Naive thymus-derived CD4-positive, alpha-beta T cell (primary cell): ENCODE results near the gene JPH2. TPM values are rescaled to one million over a fixed set of nuclear protein-coding genes. Genes with fewer than 3 reads are reported as not detected.
A peak's percentile ranks its signal among the peaks of the same experiment; 100 is the strongest.

Experiments
- ATAC-seq: fragments of 150-1000 bp; cut with Tn5 transposase; 2 replicates; pipeline ENCODE4 v1.10.0; 2021; ENCODE audit warnings: mild to moderate bottlenecking, moderate library complexity
- CTCF ChIA-PET: fragments of 350-600 bp; sonication (Branson Sonifier 250); formaldehyde crosslinking; loops from one replicate; lab custom pipeline; 2021; ENCODE audit warnings: antibody characterized with exemption; lab: Charles Lee
- POLR2A ChIA-PET: fragments of 350-600 bp; sonication (Branson Sonifier 250); formaldehyde crosslinking; loops from one replicate; lab custom pipeline; 2021; ENCODE audit warnings: antibody characterized with exemption, inconsistent platforms; lab: Charles Lee
- DNase-seq, 9 donors: peaks; one replicate each; pipeline versions ENCODE4 v3.0.0 to v3.0.0-alpha.2; 2020 to 2022; ENCODE audit warnings: mixed read lengths in 1 of 9
- H3K27ac ChIP-seq: one replicate; pipeline ENCODE4 v1.7.0; 2013; ENCODE audit warnings: mild to moderate bottlenecking, low read depth, low read length, moderate library complexity
- H3K27me3 ChIP-seq, 2 donors: one replicate each; pipeline ENCODE4 v1.7.0; 2013; ENCODE audit warnings: low read length in 2 of 2, mild to moderate bottlenecking in 2 of 2, moderate library complexity in 2 of 2; ENCODE audit not compliant: control insufficient read depth in 2 of 2, insufficient read depth in 2 of 2
- H3K36me3 ChIP-seq, 3 experiments: 1 replicate in 2 of 3; 2 replicates in 1 of 3; pipeline ENCODE4 v1.7.0; 2013; ENCODE audit warnings: low read length in 3 of 3, mild to moderate bottlenecking in 3 of 3, moderate library complexity in 1 of 3; ENCODE audit not compliant: insufficient read depth in 3 of 3, control insufficient read depth in 2 of 3
- H3K4me1 ChIP-seq, 2 donors: one replicate each; pipeline ENCODE4 v1.7.0; 2013; ENCODE audit warnings: low read length in 2 of 2, mild to moderate bottlenecking in 2 of 2, moderate library complexity in 1 of 2; ENCODE audit not compliant: control insufficient read depth in 2 of 2, insufficient read depth in 2 of 2
- H3K4me3 ChIP-seq: 2 replicates; pipeline ENCODE4 v1.7.0; 2013; ENCODE audit warnings: mild to moderate bottlenecking, low read length
- H3K9me3 ChIP-seq, 3 experiments: 1 replicate in 2 of 3; 2 replicates in 1 of 3; pipeline ENCODE4 v1.7.0; 2013; ENCODE audit warnings: low read length in 3 of 3; ENCODE audit not compliant: control insufficient read depth in 2 of 3
- H3K27ac Mint-ChIP-seq, 9 donors: one replicate each; pipeline ENCODE4 v1.8.0; 2020 to 2022; ENCODE audit warnings: mixed read lengths in 9 of 9, mild to moderate bottlenecking in 8 of 9, moderate library complexity in 5 of 9, inconsistent platforms in 2 of 9
- H3K27me3 Mint-ChIP-seq, 5 donors: one replicate each; pipeline ENCODE4 v1.8.0; 2021 to 2022; ENCODE audit warnings: mixed read lengths in 5 of 5, mild to moderate bottlenecking in 1 of 5
- H3K36me3 Mint-ChIP-seq, 5 donors: one replicate each; pipeline ENCODE4 v1.8.0; 2020 to 2022; ENCODE audit warnings: mixed read lengths in 5 of 5, mild to moderate bottlenecking in 3 of 5, inconsistent platforms in 1 of 5
- H3K4me1 Mint-ChIP-seq, 7 donors: one replicate each; pipeline ENCODE4 v1.8.0; 2020 to 2022; ENCODE audit warnings: mixed read lengths in 7 of 7, mild to moderate bottlenecking in 3 of 7, inconsistent platforms in 1 of 7
- H3K4me3 Mint-ChIP-seq, 10 donors: one replicate each; pipeline ENCODE4 v1.8.0; 2020 to 2022; ENCODE audit warnings: mild to moderate bottlenecking in 10 of 10, mixed read lengths in 10 of 10, moderate library complexity in 6 of 10, inconsistent platforms in 2 of 10
- H3K9me3 Mint-ChIP-seq, 11 donors: one replicate each; pipeline ENCODE4 v1.8.0; 2020 to 2022; ENCODE audit warnings: mixed read lengths in 11 of 11, mild to moderate bottlenecking in 4 of 11, inconsistent platforms in 1 of 11, moderate library complexity in 1 of 11
- intact Hi-C, 2 donors: fragments of 100-400 bp; cut with micrococcal nuclease; formaldehyde crosslinking; loops; one replicate each; pipeline ENCODE4 v1.15.1; 2023
- polyA plus RNA-seq, 2 donors: library from polyadenylated mRNA; unstranded; fragments of 300-500 nt; fragmentation: Illumina TruSeq; gene quantifications; one replicate each; pipeline ENCODE4 v1.2.3, GENCODE V29; 2021
- total RNA-seq, 6 experiments: library from RNA in 5 of 6; stranded (reverse) in 5 of 6; gene quantifications; 1 replicate in 5 of 6; 2 replicates in 1 of 6; pipeline ENCODE4 v1.2.3 and lab custom pipeline; 2021 to 2026

JPH2 gene
- total and polyA plus RNA-seq, 7 experiments from 2014 or later, result 0.07 to 0.17 TPM; not detected in 5

- Histone ChIP-seq H3K27ac (no peak overlapping the region), H3K9me3 (no peaks in the 10 kb centered on the region), H3K27me3 (no peaks in the 10 kb centered on the region), H3K4me3 (no peak overlapping the region), H3K36me3 (no peaks in the 10 kb centered on the region), H3K4me1 (no peaks in the 10 kb centered on the region)
- peaks cover 0 to 16% (median 5%) of the 10 kb centered on the region in 7 donors for H3K4me1 Mint-ChIP-seq
- no peak for DNase-seq
- peaks cover 0 to 5% (median 0%) of the 10 kb centered on the region in 5 donors for H3K36me3 Mint-ChIP-seq
- ChIA-PET CTCF (interaction anchor here (0.5 to 1.3 kb wide), 4 partner anchors 15 to 112 kb away, joined by 3 read pairs; no protein-coding TSS in a partner anchor), POLR2A (interaction anchor here (1.2 kb wide), 1 partner anchor 39 kb away, joined by 5 read pairs; no protein-coding TSS in a partner anchor)
- no peak for ATAC-seq
- intact Hi-C loops, result loop anchor here in 1 of 2 donors (10.0 kb wide), 1 partner anchor 751 kb away; no protein-coding TSS in a partner anchor
- no peak overlapping the region for H3K4me3 Mint-ChIP-seq
- H3K27me3 Mint-ChIP-seq, result peaks cover 12 to 43% (median 32%) of the 10 kb centered on the region in 5 donors
- H3K27ac Mint-ChIP-seq, result peak overlapping the region in 2 of 9 donors; percentile 17 to 78
- H3K9me3 Mint-ChIP-seq, result peaks cover 0 to 12% (median 3%) of the 10 kb centered on the region in 11 donors
Measured at GRCh38 chr20:44113618-44114376, 73.2 kb downstream of the JPH2 start.

GRCh38 chr20:44112889-44113617 is 73.9 kb downstream of the JPH2 start:
- Mint-ChIP-seq H3K27me3 (peaks cover 12 to 45% (median 35%) of the 10 kb centered on the region in 5 donors), H3K27ac (no peak overlapping the region), H3K36me3 (peaks cover 0 to 6% (median 0%) of the 10 kb centered on the region in 5 donors), H3K4me1 (peaks cover 0 to 16% (median 5%) of the 10 kb centered on the region in 7 donors), H3K4me3 (no peak overlapping the region), H3K9me3 (peaks cover 0 to 20% (median 6%) of the 10 kb centered on the region in 11 donors)
- intact Hi-C loops, result loop anchor here in 1 of 2 donors (10.0 kb wide), 1 partner anchor 752 kb away; no protein-coding TSS in a partner anchor
- ATAC-seq, result no peak
- H3K4me1 ChIP-seq, result no peaks in the 10 kb centered on the region
- no peak overlapping the region for H3K27ac ChIP-seq
- H3K4me3 ChIP-seq, result no peak overlapping the region
- no peak for DNase-seq
- H3K9me3 ChIP-seq, result no peaks in the 10 kb centered on the region
- CTCF ChIA-PET, result interaction anchor here (0.8 kb wide), 2 partner anchors 75 to 77 kb away, joined by 3 read pairs; no protein-coding TSS in a partner anchor
- POLR2A ChIA-PET, result interaction anchor here (1.1 to 1.2 kb wide), 2 partner anchors 40 to 97 kb away, joined by 3 to 5 read pairs; no protein-coding TSS in a partner anchor
- no peaks in the 10 kb centered on the region for H3K36me3 ChIP-seq
- no peaks in the 10 kb centered on the region for H3K27me3 ChIP-seq

- CTCF ChIA-PET, result interaction anchor here (0.8 kb wide), 1 partner anchor 76 kb away, joined by 3 read pairs; no protein-coding TSS in a partner anchor
Measured at GRCh38 chr20:44112456-44112855, 74.5 kb downstream of the JPH2 start.

GRCh38 chr20:44111712-44112335 is 75.2 kb downstream of the JPH2 start:
- no peak for ATAC-seq
- CTCF ChIA-PET, result interaction anchor here (0.6 kb wide), 2 partner anchors 76 to 77 kb away, joined by 3 to 5 read pairs; no protein-coding TSS in a partner anchor
- H3K27me3 Mint-ChIP-seq, result peaks cover 10 to 41% (median 39%) of the 10 kb centered on the region in 5 donors

More at GRCh38 chr20:44112456-44112855, 74.5 kb downstream of the JPH2 start:
- POLR2A ChIA-PET, result interaction anchor here (1.1 kb wide), 1 partner anchor 98 kb away, joined by 3 read pairs; no protein-coding TSS in a partner anchor
- no peaks in the 10 kb centered on the region for H3K9me3 ChIP-seq
- H3K4me1 ChIP-seq, result no peaks in the 10 kb centered on the region
- intact Hi-C loops, result loop anchor here in 1 of 2 donors (10.0 kb wide), 1 partner anchor 752 kb away; no protein-coding TSS in a partner anchor
- H3K36me3 ChIP-seq, result no peaks in the 10 kb centered on the region
- H3K4me1 Mint-ChIP-seq, result peaks cover 0 to 13% (median 5%) of the 10 kb centered on the region in 7 donors
- no peaks in the 10 kb centered on the region for H3K27me3 ChIP-seq
- no peak overlapping the region for H3K27ac ChIP-seq
- peaks cover 4 to 26% (median 12%) of the 10 kb centered on the region in 11 donors for H3K9me3 Mint-ChIP-seq
- no peak overlapping the region for H3K27ac Mint-ChIP-seq
- ATAC-seq, result no peak
- H3K4me3 ChIP-seq, result no peak overlapping the region
- no peak overlapping the region for H3K4me3 Mint-ChIP-seq
- peaks cover 12 to 42% (median 36%) of the 10 kb centered on the region in 5 donors for H3K27me3 Mint-ChIP-seq
- no peak for DNase-seq
- peaks cover 0 to 11% (median 2%) of the 10 kb centered on the region in 5 donors for H3K36me3 Mint-ChIP-seq

GRCh38 chr20:44110816-44111568 is 76.0 kb downstream of the JPH2 start:
- ChIA-PET CTCF (no interaction called here), POLR2A (no interaction called here)
- Histone ChIP-seq H3K27ac (no peak overlapping the region), H3K4me1 (no peaks in the 10 kb centered on the region), H3K4me3 (no peak overlapping the region), H3K9me3 (no peaks in the 10 kb centered on the region), H3K36me3 (no peaks in the 10 kb centered on the region), H3K27me3 (no peaks in the 10 kb centered on the region)
- DNase-seq, result no peak
- Mint-ChIP-seq H3K4me3 (no peak overlapping the region), H3K27me3 (peaks cover 8 to 42% (median 39%) of the 10 kb centered on the region in 5 donors), H3K36me3 (peaks cover 0 to 17% (median 5%) of the 10 kb centered on the region in 5 donors), H3K9me3 (peaks cover 7 to 40% (median 15%) of the 10 kb centered on the region in 11 donors), H3K27ac (no peak overlapping the region), H3K4me1 (peaks cover 0 to 6% (median 0%) of the 10 kb centered on the region in 7 donors)
- intact Hi-C loops, result loop anchor here in 1 of 2 donors (10.0 kb wide), 1 partner anchor 754 kb away; no protein-coding TSS in a partner anchor
- no peak for ATAC-seq

More at GRCh38 chr20:44111712-44112335, 75.2 kb downstream of the JPH2 start:
- Histone ChIP-seq H3K36me3 (no peaks in the 10 kb centered on the region), H3K27ac (no peak overlapping the region), H3K4me1 (no peaks in the 10 kb centered on the region), H3K9me3 (no peaks in the 10 kb centered on the region), H3K4me3 (no peak overlapping the region), H3K27me3 (no peaks in the 10 kb centered on the region)
- no peak overlapping the region for H3K4me3 Mint-ChIP-seq
- intact Hi-C loops, result loop anchor here in 1 of 2 donors (10.0 kb wide), 1 partner anchor 753 kb away; no protein-coding TSS in a partner anchor
- H3K27ac Mint-ChIP-seq, result no peak overlapping the region
- peaks cover 0 to 13% (median 5%) of the 10 kb centered on the region in 5 donors for H3K36me3 Mint-ChIP-seq
- H3K9me3 Mint-ChIP-seq, result peaks cover 7 to 32% (median 15%) of the 10 kb centered on the region in 11 donors
- peaks cover 0 to 10% (median 5%) of the 10 kb centered on the region in 7 donors for H3K4me1 Mint-ChIP-seq
- POLR2A ChIA-PET, result interaction anchor here (0.7 to 1.1 kb wide), 2 partner anchors 77 to 98 kb away, joined by 3 to 4 read pairs; no protein-coding TSS in a partner anchor
- no peak for DNase-seq
